NOMO-1 treated with DMSO at 0.1 percent for 48 hours (cell line): Measurements from ENCODE around the gene SPDEF.

Experiments
- DNase-seq: peaks from one replicate; lab custom pipeline; 2025; ENCODE audit not compliant: unreplicated experiment; lab: John Stamatoyannopoulos, UW

The SPDEF gene

DNA sequence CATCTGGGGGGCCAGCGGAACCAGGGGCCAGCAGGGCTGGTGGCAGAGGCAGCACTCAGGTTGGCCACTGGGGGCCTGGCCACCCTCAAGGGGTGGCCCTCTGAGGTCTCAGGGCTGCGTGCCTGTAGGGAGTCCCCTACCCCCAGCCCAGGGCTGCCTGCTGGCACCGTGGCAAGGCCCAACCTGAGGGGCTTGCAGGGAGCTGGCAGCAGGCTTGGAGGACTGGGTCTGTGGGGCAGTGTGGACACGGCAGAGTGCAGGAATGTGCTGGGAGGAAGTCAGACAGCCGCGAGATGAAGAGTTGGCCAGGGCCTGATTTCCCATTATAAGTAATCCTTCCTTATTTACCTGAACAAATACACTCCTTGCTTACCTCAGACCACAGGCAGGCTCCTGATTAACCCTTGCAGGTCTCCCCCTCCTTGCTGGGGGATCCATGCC is at the start of gene SPDEF:
SPDEF (minus strand) TSS at position 299 of the 441 bp plus-strand sequence. CDS start 11,874 bp downstream, outside the sequence.
- no peak for DNase-seq

DNA sequence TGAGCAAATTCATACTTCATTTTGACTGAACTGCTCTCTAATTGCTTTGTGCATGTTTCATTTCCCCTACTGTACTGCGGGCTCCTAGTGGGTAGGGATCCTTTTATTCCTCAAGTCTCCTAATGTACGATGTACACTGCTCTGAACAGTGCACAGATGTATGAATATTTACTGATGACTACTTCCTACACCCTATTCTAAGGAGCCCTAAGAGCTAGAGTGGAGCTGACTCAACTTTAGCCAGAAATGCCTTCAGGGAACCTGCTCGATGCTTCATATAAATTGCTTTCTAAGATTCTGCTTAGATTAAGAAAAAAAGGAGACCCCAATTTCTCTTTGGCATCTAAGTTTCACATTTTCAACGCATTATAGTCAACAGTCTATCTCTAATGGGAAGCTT is 47.6 kb upstream of the SPDEF start:
- no peak for DNase-seq

DNA sequence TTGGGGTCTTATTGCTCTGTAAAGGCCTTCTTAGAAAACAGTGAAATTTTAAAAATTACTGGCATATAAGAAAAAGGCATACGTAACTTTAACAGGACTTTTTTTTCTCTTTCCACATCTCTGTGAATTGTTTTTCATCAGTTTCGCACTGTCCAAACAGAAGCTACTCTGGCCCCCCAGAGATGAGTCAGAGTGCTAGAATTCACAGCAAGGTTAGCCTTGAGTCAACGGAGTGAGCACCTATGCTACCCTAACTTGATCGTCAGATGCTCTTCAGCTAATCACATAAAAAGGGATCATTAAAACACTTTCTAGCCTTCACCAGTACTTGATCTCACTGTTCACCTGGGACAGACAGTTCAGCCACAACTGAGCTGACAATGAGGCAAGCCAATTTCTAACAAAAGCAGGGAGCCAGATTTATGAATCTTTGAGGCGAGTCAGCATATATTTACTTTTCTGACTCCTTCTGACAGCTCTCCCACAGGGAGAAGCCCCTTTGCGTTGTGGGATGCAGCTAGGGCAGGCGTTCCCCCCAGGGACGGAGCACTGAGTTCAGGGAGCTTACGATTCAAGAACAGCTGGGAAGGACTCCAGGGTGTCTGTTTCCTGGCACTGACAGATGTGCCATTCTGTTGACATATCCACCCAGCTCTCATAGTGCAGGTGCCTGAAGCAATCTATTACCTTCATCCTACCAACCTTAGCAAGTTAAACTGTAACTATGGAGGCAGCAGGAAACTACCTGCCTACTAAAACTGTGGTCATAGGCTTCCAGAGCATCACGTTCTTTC is 46.4 kb upstream of the SPDEF start:
- DNase-seq, result no peak

DNA sequence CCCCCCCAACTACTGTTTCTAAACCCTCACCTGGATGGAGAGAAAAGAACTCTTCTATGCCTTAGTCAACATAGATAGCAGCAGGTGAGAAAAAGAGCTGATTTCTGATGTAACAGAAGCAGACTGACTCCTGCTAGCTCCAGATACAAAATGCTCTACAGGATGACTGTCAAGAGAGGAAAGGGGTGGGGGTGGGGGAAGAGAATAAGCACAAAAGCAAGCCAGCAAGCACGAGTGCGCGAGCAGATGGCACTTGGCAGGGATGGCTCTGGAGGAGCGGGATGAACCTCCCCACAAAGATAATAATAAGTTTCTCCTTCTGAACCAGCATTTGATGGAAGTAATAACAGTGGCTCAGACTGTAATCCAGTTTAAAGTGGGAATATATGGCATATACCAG is 45.6 kb upstream of the SPDEF start:
- no peak for DNase-seq

DNA sequence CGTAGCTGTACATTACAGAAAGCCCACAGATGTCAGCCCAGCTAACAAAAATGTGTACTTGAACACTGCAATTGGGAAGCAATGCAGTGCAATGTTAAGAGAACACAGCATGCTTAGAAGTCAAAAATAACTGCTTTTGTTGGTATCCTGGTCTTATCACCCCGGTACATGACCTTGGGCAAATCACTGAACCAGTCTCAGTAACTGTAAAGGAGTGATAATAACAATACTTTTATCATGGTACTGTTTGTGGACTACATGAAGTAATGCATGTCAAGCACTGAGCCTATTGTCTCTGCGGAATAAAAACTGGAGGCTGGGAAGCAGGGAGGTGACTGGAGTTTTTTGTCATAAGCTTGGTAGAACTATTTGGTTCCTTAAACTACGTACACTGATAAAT is 44.7 kb upstream of the SPDEF start:
- DNase-seq, result no peak

DNA sequence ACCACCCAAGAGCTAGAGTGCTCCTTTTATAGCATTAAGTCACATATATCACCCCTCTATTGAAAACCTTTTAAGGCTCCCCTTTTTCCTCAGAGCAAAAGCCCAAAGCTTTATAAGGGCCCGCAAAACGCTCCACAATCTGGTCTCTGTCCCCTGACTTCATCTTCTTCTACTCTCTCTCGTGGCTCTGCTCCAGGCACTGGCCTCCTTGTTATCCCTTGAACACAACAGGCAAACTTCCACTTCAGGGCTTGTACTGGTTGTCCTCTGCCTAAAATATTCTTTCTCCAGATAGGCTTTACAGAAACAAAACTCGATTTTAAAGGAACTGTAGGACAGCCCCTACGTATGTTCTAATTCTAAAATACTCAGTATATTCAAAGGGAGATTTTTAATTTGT is 44.0 kb upstream of the SPDEF start:
- no peak for DNase-seq

DNA sequence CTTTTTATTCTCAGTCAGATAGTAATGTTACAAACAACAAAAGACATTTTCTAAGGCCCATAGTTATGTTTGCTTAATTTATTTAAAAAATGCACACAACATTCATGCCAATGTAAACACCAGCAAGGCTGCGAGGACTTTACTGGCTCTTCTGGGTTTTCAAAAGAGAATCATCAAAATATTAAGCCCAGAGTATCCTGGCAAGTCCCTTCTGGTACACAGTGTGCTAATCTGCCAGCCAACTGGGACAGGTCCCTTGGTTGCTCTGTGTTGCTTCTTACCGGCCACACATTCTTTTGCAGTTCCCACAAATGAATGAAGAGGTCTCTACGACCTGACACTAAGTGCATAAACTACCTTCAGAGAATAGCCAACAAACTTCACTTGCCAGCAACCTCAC is 42.6 kb upstream of the SPDEF start:
- no peak for DNase-seq

DNA sequence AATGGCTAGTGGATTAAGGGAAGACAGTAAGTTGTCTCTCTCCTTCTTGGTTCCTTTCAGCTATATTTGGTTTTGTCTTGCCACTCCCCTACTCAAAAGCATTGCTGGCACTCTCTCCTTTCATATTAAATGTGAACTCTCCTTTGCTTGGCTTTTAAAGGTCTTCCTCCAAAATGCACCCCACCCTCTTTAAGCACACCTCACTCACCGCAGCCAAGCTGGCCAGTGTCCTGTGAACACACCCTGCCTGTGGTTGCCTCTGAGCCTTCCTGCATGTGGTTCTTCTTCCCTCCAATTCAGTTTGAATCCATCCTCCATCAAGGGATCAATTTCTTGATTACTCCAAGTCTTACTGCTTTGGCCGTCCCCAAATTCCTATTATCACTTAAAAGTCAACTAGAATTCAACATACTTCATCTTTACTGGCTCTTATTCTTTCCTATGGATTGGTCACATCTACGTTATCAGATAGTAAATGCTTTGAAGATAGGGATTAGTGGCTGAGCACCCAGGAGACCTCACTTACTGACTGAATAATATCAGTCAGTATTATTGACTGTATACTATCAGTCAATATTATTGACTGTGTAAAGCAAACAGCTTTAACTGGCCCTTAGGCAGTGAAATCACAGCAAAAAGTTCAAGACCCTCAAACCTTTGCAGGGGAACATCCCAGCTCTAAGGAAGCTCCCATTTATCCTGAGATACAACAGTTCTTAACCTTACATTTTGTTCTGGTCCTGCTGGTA is 41.6 kb upstream of the SPDEF start:
- DNase-seq, result no peak

DNA sequence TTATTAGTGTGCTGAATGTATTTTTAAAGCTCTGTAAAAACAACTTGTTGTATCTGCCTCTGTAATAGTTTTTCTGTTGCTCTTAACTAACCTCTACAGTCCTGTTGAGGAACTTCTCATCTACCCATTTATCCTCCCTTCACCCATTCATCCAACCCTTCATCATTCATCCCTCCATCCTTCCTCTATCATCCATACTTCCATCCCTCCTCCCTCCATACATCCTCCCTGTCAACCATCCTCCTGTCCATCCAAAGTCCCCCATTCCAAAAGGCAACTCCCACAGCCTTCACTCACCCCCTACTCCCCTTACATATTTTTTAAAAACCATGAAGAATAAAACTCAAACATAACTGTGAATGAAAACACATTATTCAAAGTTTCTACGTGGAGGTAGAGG is 40.7 kb upstream of the SPDEF start:
- no peak for DNase-seq

DNA sequence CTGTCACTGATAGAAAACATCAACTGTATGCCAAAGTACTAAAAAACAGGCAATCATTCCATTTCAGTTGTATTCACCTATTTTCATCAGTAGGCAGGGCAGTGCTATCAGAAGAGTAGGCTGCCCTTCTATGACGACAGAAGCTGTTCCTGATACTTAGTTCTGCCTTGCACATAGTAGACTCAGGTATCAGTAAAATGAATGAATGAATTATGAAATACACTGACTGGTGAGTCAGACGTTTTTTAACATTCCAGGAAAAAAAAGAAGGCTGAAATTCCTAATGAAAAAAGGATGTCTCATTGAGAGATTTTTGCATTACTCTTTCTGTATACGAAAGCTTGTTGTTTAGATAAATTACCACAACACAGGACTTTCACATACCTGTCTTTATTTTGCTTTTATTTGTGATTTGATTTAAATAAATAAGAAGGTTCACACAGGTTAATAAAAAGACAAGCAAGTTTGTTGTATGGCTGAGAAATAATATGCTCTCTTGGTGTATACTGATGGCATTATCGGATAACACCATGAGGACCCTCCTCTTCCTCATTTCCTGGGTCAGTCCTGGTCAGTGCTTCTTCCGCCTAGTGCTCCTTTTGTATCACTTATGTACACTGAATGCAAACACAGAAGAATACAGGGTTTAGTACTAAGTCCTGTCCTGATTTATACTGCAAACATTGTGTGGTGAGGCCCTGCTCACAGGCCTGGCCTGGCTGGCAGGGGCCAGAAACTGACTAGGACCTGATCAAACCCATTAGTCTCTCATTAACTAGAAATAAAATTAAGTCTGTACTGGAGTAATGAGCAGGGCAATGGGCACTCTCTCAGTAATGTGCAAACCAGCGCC is 39.4 kb upstream of the SPDEF start:
- no peak for DNase-seq

DNA sequence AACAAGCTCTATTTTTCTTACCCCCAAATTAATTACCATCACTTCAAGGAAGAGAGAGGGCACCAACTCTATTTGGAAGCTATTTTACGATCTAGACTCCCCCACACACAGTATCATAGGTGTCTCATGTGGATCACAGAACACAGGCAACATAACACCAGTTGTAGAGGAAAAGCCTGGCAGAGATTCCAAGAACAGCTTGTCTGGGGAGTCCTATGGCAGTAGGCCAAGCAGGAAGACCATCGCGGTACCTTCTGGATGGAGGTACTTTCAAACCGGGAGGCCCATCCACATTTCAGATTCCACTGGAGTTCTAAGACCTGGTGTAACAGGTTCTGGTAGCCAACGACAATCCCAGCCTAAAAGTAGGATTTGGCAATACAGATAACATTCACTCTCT is 37.6 kb upstream of the SPDEF start:
- no peak for DNase-seq

DNA sequence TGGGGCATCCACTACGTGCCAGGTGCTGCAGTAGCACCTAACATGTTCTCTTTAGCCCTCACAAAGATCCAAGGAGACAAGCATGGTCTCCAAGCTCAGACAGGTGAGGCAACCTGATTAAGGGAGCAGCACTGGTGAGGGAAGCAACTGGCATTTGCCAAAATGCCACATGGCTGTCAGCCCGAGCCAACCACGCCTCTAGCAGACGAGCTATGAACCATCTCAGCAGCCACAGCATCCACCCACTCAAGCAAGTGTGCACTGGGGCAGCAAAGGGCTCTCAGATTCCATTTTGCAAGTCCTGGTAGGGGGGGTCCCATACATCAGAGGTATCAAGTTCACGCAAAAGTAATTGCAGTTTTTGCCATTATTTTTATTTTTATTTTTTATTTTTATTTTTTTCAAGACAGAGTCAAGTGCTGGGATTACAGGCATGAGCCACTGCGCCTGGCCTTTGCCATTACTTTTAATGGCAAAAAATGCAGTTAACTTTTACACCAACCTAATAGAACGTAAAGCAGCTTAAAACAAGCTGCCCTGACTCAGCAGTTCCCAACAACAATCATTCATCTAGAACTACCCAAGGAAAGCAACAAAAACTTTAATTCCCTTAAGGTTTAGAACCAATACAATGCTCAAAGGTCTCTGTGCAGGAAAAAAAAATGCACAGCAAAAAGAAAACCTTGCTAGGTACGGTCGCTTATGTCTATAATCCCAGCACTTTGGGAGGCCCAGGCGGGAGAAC is 36.3 kb upstream of the SPDEF start:
- DNase-seq, result no peak

DNA sequence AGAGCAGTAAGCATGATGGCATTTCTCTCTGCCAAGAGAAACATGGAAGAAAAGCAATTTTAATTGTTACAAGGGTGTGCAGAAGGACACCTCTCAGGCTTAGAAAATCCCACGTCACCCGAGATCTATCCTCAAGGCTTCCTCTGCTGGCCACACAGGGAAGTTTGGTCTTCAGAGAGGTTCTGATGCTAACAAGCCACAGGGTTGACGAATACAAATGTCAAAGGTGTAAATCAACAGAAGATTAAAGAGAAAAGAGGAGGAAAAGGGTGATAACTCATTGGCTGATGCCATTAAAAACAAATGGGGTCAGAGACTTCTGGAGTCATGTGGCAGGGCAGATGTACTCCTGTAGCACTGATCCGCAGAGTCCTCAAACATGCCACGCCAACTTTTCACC is 33.6 kb upstream of the SPDEF start:
- DNase-seq, result no peak

DNA sequence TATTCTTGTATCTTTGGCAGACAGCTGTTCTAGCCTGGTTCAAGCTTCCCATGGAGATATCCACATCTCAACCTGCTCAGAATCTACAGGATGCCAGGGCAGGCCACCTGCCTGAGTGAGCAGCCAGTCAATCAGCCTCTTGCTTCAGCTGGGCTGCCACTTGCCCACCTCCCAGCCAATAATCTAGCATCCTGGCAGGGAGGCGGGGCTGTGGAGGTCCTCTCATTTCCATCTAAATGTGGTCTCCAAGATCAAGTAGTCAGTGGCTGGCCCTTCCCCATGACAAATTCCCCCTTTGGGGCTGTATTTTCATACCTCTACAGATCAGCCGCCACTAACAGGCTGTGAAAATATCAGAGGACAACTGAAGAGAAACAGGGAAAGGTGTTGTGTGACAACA is 33.0 kb upstream of the SPDEF start:
- no peak for DNase-seq

DNA sequence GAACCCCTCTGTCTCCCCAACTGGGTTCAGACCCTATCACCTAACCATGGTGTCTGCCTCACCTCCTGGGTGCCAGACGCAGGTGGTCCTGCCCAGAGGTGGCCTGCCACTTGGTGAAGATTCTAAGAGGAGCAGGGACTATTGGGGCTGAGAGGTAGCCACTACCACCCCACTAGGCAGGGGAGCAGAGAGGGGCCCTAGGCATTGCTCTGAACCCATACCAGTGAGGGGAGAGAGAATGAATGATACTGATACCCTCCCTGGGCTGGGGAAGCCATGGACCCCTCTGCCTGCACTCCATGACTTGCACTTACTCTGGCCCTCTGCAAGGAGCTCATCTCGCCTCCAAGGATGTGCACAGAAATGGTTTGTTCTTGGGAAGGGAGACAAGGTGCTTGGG is 31.7 kb upstream of the SPDEF start:
- no peak for DNase-seq

DNA sequence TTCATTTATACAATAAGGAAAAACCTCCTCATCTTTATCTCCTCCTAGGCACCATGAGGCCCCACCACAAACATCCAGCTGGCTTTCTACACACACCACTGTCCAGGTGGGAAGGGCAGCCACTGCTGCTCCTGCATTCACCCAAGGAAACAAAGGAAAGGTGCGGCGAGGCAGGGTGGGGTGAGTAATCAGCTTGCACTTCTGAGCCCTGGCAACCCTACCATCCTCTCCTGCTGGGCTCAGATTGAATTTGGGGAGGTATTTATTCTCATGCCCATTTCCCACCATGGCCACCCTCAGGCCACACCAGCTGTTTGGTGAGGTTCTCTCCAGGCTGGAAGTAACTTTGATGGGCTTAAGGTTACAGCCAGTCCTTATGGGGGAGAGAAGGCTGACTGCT is 31.2 kb upstream of the SPDEF start:
- DNase-seq, result no peak

DNA sequence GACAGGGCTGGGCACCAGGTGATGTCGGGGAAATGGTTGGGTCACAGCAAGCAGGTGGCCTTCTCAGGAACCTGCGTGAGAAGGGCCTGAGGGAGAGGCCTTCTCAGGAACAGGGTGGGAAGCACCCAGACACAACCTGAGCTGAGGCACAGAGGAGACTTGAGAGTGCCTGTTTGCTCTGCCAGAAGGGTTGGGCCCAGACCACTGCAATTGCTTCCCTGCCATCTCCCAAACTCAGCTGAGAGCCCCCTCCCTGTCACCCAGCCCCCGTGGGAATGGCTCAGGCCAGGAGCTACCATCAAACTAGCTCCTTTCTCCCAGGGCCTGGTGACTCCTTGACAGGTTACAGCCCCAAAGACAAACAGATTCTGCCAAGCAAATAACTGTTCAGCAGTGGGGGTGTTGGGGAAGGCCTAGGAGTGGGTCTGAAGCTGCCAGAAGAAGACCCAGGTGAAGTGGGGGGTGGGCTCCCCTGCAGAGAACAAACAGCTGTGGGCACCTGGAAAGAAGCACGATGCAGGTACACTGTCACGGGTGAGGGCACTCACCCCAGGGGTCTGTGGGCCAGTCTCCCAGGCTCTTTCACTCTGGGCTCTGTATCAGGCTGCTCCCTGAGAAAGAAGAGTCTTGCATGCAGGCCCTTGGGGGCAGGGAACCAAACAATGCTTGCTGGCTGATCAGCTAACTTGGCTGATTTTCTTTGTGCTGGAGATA is 30.4 kb upstream of the SPDEF start:
- no peak for DNase-seq

DNA sequence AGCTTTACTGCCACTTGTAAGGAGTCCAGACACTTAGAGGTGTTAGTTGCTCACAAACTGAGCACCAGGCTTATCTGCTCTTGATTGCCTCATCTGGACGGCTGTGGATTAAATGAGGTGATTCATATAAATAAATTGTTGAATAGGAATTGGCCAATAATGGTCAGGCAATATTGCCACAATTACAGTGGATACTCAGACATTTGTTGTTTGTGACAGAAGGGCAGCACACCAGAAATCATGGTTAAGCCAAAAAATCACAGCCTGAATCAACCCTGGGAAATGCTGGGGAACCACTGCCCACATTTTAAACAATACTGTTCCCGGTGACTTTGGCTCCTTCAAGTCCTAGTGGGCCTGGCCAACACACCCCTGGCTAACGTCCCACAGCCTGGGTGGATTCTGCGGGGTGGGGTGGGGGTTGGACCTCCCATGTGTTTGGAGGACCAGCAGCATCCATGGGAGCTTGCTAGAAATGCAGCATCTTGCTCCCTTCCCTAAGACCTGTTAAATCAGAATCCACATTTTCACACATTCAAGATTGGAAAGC is 29.5 kb upstream of the SPDEF start:
- DNase-seq, result no peak

DNA sequence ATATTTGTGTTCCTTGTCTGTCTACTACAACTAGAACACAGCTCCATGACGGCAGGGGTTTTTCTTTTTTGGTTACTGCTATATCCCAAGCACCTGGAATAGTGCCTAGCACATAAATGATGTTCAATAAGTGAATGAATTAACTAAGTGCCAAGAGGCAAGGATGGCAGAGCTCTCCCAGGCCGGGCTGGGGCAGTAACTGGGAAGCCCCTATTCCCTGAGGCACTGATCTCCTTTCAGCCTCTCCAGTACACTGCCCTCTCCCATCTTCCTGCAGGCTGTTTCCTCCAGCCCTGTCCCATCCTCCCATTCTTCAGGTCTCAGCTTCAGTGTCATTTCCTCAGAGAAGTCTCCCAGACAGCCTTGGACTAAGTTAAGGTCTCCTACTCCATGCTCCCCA is 29.0 kb upstream of the SPDEF start:
- no peak for DNase-seq

DNA sequence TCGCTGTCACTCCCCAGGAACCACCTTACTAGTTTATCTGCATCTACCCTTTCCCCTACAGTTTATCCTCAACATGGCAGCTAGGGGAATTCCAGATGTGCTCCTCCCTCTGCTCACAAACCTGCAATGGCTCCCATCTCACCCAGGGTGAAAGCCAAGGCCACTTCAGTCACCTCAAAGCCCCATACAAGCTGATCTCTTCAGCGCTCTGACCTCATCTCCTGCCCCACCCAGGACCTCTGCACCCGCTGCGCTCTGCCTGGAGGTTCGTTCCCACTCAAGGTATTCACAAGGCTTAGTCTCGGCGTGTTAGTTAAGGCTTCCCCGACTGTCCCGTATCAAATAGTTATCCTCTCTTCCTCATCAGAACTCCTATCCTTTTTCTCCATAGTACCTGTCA is 28.6 kb upstream of the SPDEF start:
- DNase-seq, result no peak
